CD4-positive, alpha-beta T cell treated with Interleukin-4 for 1 hour (primary cell): ENCODE results near the gene XAB2.

ENCODE experiments used
- DNase-seq, 2 donors: peaks; one replicate each; pipeline ENCODE4 v3.0.0-alpha.2; 2020 to 2022

The XAB2 gene

GRCh38 chr19:7575434-7576040 lies 53.8 kb downstream of the XAB2 start:
- peak in 1 of 2 donors; percentile 29 for DNase-seq

GRCh38 chr19:7570761-7571160 lies 58.6 kb downstream of the XAB2 start:
- DNase-seq = no peak
